Natural killer cell (primary cell): ENCODE measurements around the gene TCTN1. TPM values are rescaled to one million over a fixed set of nuclear protein-coding genes. Genes with fewer than 3 reads are reported as not detected.

Source experiments
- ATAC-seq, 3 donors: fragments of 150-1000 bp in 2 of 3; fragments of 200-7000 bp in 1 of 3; cut with Tn5 transposase; 1 replicate in 1 of 3; 2 replicates in 2 of 3; pipeline ENCODE4 v1.10.0; 2021; ENCODE audit warnings: mild to moderate bottlenecking in 2 of 3, moderate library complexity in 2 of 3
- DNase-seq, 2 donors: peaks; one replicate each; pipeline versions ENCODE4 v3.0.0 to v3.0.0-alpha.2; 2013 to 2021; ENCODE audit warnings: mixed read lengths in 1 of 2
- H3K27ac ChIP-seq: one replicate; pipeline ENCODE4 v1.5.1; 2013; ENCODE audit warnings: mild to moderate bottlenecking, low read length
- H3K27me3 ChIP-seq: one replicate; pipeline ENCODE4 v1.6.1; 2013; ENCODE audit warnings: low read length; ENCODE audit not compliant: control insufficient read depth, insufficient read depth
- H3K36me3 ChIP-seq: one replicate; pipeline ENCODE4 v1.6.1; 2013; ENCODE audit warnings: low read length; ENCODE audit not compliant: control insufficient read depth, insufficient read depth
- H3K4me1 ChIP-seq: one replicate; pipeline ENCODE4 v1.6.1; 2013; ENCODE audit warnings: low read length; ENCODE audit not compliant: control insufficient read depth, insufficient read depth
- H3K4me3 ChIP-seq: one replicate; pipeline ENCODE4 v1.5.1; 2013; ENCODE audit warnings: low read length
- H3K9me3 ChIP-seq: one replicate; pipeline ENCODE4 v1.6.1; 2013; ENCODE audit warnings: low read length; ENCODE audit not compliant: control insufficient read depth, insufficient read depth
- H3K27ac Mint-ChIP-seq, 2 donors: one replicate each; pipeline ENCODE4 v1.8.0; 2022; ENCODE audit warnings: mild to moderate bottlenecking in 2 of 2, mixed read lengths in 2 of 2, moderate library complexity in 1 of 2
- H3K27me3 Mint-ChIP-seq, 2 donors: one replicate each; pipeline ENCODE4 v1.8.0; 2022; ENCODE audit warnings: low read depth in 2 of 2, mixed read lengths in 2 of 2
- H3K36me3 Mint-ChIP-seq: one replicate; pipeline ENCODE4 v1.8.0; 2022; ENCODE audit warnings: mixed read lengths
- H3K4me1 Mint-ChIP-seq, 2 donors: one replicate each; pipeline ENCODE4 v1.8.0; 2022; ENCODE audit warnings: mixed read lengths in 2 of 2
- H3K4me3 Mint-ChIP-seq: one replicate; pipeline ENCODE4 v1.8.0; 2022; ENCODE audit warnings: mild to moderate bottlenecking, moderate library complexity, mixed read lengths
- H3K9me3 Mint-ChIP-seq, 2 donors: one replicate each; pipeline ENCODE4 v1.8.0; 2022; ENCODE audit warnings: mixed read lengths in 2 of 2
- WGBS: methylation state at CpG from one replicate; pipeline ENCODE4 v1.1.7; 2013; ENCODE audit warnings: missing lambda C conversion rate; ENCODE audit not compliant: insufficient coverage; 5-methylcytosine and 5-hydroxymethylcytosine counted together
- intact Hi-C: fragments of 100-400 bp; cut with micrococcal nuclease; formaldehyde crosslinking; loops from one replicate; pipeline ENCODE4 v1.14.2; 2022
- total RNA-seq, 4 donors: library from RNA; stranded (reverse); fragments of 120-200 nt in 1 of 4; gene quantifications; one replicate each; pipeline versions ENCODE4 v1.2.3 to v1.2.4, GENCODE V29; 2013 to 2022
- TF ChIP-seq, protein P1 (sequence below): fragments of 200-600 bp; IDR thresholded peaks from one replicate; pipeline ENCODE4 v1.8.0; 2022; ENCODE audit warnings: antibody characterized with exemption

Gene TCTN1
- total RNA-seq, 3 donors from 2014 or later (not counting 1 experiment from before 2014, with no cell fraction given): 4.3 to 6.6 (median 5.2) TPM

DNA sequence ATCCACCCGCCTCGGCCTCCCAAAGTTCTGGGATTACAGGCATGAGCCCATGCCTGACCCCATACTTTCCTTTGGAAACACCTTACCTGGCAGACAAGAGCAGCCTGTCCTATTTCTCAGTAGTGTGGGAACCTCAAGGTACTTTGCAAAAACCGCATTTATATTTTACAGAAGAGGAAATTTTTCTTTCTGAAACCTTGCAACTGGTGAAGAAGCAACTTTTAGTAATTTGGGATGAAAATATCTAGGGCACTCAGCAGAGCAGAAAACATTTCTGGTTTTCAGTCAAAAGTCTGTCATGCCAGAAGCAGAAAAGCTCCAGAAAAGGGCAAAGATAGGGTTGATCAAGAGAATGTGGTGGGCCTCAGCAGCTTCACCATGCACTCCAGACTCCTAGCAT is 53.7 kb downstream of the TCTN1 start:
- Histone ChIP-seq H3K4me3 (no peak overlapping the region), H3K27me3 (no peaks in the 10 kb centered on the region), H3K36me3 (peaks cover 9% of the 10 kb centered on the region), H3K27ac (peak overlapping the region; percentile 8), H3K4me1 (peaks cover 52% of the 10 kb centered on the region), H3K9me3 (peaks cover 10% of the 10 kb centered on the region)
- TF ChIP-seq, protein P1, sequence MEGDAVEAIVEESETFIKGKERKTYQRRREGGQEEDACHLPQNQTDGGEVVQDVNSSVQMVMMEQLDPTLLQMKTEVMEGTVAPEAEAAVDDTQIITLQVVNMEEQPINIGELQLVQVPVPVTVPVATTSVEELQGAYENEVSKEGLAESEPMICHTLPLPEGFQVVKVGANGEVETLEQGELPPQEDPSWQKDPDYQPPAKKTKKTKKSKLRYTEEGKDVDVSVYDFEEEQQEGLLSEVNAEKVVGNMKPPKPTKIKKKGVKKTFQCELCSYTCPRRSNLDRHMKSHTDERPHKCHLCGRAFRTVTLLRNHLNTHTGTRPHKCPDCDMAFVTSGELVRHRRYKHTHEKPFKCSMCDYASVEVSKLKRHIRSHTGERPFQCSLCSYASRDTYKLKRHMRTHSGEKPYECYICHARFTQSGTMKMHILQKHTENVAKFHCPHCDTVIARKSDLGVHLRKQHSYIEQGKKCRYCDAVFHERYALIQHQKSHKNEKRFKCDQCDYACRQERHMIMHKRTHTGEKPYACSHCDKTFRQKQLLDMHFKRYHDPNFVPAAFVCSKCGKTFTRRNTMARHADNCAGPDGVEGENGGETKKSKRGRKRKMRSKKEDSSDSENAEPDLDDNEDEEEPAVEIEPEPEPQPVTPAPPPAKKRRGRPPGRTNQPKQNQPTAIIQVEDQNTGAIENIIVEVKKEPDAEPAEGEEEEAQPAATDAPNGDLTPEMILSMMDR: no peak
- Mint-ChIP-seq H3K4me1 (peaks cover 37% of the 10 kb centered on the region in 2 donors), H3K27ac (no peak overlapping the region), H3K4me3 (no peak overlapping the region), H3K27me3 (no peaks in the 10 kb centered on the region), H3K36me3 (peaks cover 18% of the 10 kb centered on the region), H3K9me3 (peaks cover 0 to 7% of the 10 kb centered on the region in 2 donors)
- 85% methylated on average over 3 of the region's 3 CpGs for WGBS
- intact Hi-C loops: no loop called here
- DNase-seq (no peak), ATAC-seq (no peak)

DNA sequence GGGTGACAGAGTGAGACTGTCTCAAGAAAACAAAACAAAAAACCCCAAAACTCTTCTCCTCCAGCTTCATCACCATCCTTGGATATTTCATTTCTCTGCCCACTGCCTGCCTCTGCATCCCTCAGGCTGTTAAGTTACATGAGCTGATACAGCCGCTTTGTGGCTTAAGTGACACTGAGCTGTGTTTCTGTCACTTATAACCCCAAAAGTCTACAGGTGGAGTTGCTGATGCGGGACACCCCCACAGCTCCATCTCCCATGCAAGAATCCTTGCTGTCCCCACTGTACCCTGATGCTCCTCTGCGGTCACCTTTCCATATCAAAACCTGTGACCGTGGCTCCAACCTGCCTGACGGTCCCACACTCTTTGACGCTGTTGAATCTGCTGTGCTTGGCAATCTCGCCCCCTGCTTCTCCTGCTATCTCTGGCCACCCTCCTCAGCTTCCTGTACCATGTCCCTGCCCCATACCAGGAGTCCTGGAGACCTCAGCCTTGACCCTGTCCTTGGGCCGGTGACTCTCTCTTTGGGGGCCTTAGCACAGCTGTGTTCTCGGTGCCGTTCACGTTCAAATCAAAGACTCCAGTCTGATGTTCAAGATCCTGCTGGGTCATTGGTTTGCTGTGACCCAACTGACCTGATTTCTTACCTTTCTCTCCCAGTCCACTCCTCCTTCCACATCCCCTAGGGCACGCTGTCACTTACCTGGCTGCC is 54.7 kb downstream of the TCTN1 start:
- ATAC-seq: peak in 2 of 3 donors; percentile 17 to 36
- H3K4me3 ChIP-seq: no peak overlapping the region
- WGBS: 69% methylated on average over 12 of the region's 12 CpGs
- no peaks in the 10 kb centered on the region for H3K27me3 ChIP-seq
- peaks cover 0 to 7% of the 10 kb centered on the region in 2 donors for H3K9me3 Mint-ChIP-seq
- H3K36me3 ChIP-seq: peaks cover 9% of the 10 kb centered on the region
- H3K27me3 Mint-ChIP-seq: no peaks in the 10 kb centered on the region
- H3K27ac Mint-ChIP-seq: peak overlapping the region; percentile 85 to 97
- peaks cover 39% of the 10 kb centered on the region in 2 donors for H3K4me1 Mint-ChIP-seq
- peaks cover 10% of the 10 kb centered on the region for H3K9me3 ChIP-seq
- H3K27ac ChIP-seq: peak overlapping the region; percentile 65
- peak overlapping the region; percentile 71 for H3K4me3 Mint-ChIP-seq
- peaks cover 49% of the 10 kb centered on the region for H3K4me1 ChIP-seq
- no peak for DNase-seq
- TF ChIP-seq, protein P1: no peak
- intact Hi-C loops: no loop called here
- peaks cover 18% of the 10 kb centered on the region for H3K36me3 Mint-ChIP-seq

DNA sequence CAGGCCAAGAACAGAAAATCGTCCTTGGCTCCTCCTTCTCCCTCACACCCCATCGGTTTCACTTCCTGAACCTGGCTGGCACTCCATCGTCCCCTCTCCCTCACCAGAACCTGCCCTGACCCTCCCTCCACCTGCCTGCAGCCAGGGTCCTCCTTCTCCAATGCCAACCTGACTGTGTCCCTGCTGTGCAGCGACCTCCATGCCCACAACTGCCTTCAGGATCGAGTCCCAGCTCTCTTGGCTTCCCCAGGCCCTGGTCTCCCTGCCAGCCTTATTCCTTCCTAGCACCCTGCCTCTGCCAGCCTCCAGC is 55.2 kb downstream of the TCTN1 start:
- peaks cover 44% of the 10 kb centered on the region in 2 donors for H3K4me1 Mint-ChIP-seq
- H3K4me3 Mint-ChIP-seq: peak overlapping the region; percentile 71
- Histone ChIP-seq H3K9me3 (peaks cover 10% of the 10 kb centered on the region), H3K4me1 (peaks cover 54% of the 10 kb centered on the region), H3K27ac (peak overlapping the region; percentile 65), H3K4me3 (no peak overlapping the region), H3K27me3 (no peaks in the 10 kb centered on the region), H3K36me3 (peaks cover 9% of the 10 kb centered on the region)
- 28% methylated on average over 5 of the region's 5 CpGs for WGBS
- peaks cover 18% of the 10 kb centered on the region for H3K36me3 Mint-ChIP-seq
- intact Hi-C loops: no loop called here
- peak in 1 of 2 donors; percentile 29 for DNase-seq
- ATAC-seq: peak; percentile 27 to 44 (median 34)
- H3K27ac Mint-ChIP-seq: peak overlapping the region; percentile 85 to 97
- H3K9me3 Mint-ChIP-seq: peaks cover 0 to 7% of the 10 kb centered on the region in 2 donors
- H3K27me3 Mint-ChIP-seq: no peaks in the 10 kb centered on the region
- TF ChIP-seq, protein P1: no peak
